ENCODE results near the gene ZFR2. TPM values are rescaled to one million over a fixed set of nuclear protein-coding genes. Genes with fewer than 3 reads are reported as not detected.
"Not testable (repeated sequence)": the region's sequence is repeated elsewhere in the genome, so short reads cannot be mapped to it uniquely, and the experiment has no call there.

Gene ZFR2
- total and polyA plus RNA-seq, 9 donors: 0.05 to 0.25 (median 0.14) TPM; not detected in 3

GRCh38 chr19:3899531-3900294 is 30.9 kb upstream of the ZFR2 start:
- TF ChIP-seq EP300 (IDR thresholded peaks at IDR 0.05) (no peak), POLR2A (IDR thresholded peaks at IDR 0.05) (no peak), CTCF (IDR thresholded peaks at IDR 0.05) (no peak)
- no peaks in the 10 kb centered on the region for H3K36me3 ChIP-seq
- DNase-seq: peak in 1 of 5 donors; percentile 43
- H3K4me3 ChIP-seq: no peak overlapping the region
- H3K27ac ChIP-seq: no peak overlapping the region
- no peaks in the 10 kb centered on the region for H3K4me1 ChIP-seq (ENCODE audit: insufficient read depth)
- 29 to 35% (median 33%) methylated on average over 18 of the region's 18 CpGs for WGBS, 3 donors
- H3K9me3 ChIP-seq: peaks cover 0 to 4% of the 10 kb centered on the region in 2 donors
- intact Hi-C loops (cut with DNase I): no loop called here
- no peaks in the 10 kb centered on the region for H3K27me3 ChIP-seq

DNA sequence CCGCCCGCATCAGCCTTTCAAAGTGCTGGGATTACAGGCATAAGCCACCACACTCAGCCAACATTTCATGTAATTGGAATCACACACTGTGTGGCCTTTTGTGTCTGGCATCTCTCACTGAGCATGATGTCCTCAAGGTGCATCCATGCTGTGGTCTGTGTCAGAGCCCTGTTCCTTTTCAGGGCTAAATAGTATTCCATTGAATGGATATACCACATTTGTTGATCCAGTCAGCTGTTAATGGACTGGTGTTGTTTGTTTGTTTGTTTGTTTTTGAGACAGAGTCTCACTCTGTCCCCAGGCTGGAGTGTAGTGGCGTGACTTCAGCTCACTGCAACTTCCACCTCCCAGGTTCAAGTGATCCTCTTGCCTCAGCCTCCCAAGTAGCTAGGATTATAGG is 29.6 kb upstream of the ZFR2 start:
- Histone ChIP-seq H3K36me3 (no peaks in the 10 kb centered on the region), H3K4me3 (no peak overlapping the region), H3K9me3 (peaks cover 0 to 4% of the 10 kb centered on the region in 2 donors), H3K27ac (no peak overlapping the region), H3K4me1 (ENCODE audit: insufficient read depth) (no peaks in the 10 kb centered on the region), H3K27me3 (no peaks in the 10 kb centered on the region)
- TF ChIP-seq CTCF (IDR thresholded peaks at IDR 0.05): no peak
- no peak for TF ChIP-seq POLR2A (IDR thresholded peaks at IDR 0.05)
- TF ChIP-seq EP300 (IDR thresholded peaks at IDR 0.05): no peak
- intact Hi-C loops (cut with DNase I): no loop called here
- 88 to 98% (median 95%) methylated on average over 3 of the region's 3 CpGs for WGBS, 3 donors
- no peak for DNase-seq

DNA sequence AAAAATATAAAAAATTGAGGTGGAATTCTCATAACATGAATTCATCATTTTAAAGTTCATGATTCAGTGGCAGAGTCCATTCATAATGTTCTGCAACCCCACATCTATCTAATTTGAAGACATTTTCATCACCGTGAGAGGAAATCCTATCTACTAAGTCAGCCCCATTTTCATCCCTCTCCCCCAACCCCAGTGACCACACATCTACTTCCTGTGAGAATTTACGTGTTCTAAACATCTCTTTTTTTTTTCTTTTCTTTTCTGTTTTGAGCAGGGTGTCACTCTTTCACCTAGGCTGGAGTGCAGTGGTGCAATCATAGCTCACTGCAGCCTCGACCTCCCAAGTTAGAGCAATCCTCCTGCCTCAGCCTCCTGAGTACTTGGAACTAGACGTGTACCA is 29.1 kb upstream of the ZFR2 start:
- WGBS, 3 donors: 64 to 69% (median 65%) methylated on average over 4 of the region's 4 CpGs
- Histone ChIP-seq H3K36me3 (no peaks in the 10 kb centered on the region), H3K27me3 (no peaks in the 10 kb centered on the region), H3K9me3 (peaks cover 0 to 4% of the 10 kb centered on the region in 2 donors), H3K4me3 (no peak overlapping the region), H3K27ac (no peak overlapping the region), H3K4me1 (ENCODE audit: insufficient read depth) (no peaks in the 10 kb centered on the region)
- DNase-seq: no peak
- TF ChIP-seq EP300 (IDR thresholded peaks at IDR 0.05) (no peak), CTCF (IDR thresholded peaks at IDR 0.05) (no peak), POLR2A (IDR thresholded peaks at IDR 0.05) (no peak)
- intact Hi-C loops (cut with DNase I): no loop called here

GRCh38 chr19:3895788-3896187 is 26.9 kb upstream of the ZFR2 start:
- intact Hi-C loops (cut with DNase I): no loop called here
- peaks cover 0 to 4% of the 10 kb centered on the region in 2 donors for H3K9me3 ChIP-seq

GRCh38 chr19:3894959-3895358 is 26.1 kb upstream of the ZFR2 start:
- DNase-seq; H3K4me1 ChIP-seq (ENCODE audit: insufficient read depth); H3K27ac ChIP-seq; H3K36me3 ChIP-seq; H3K9me3 ChIP-seq; H3K27me3 ChIP-seq; intact Hi-C loops (cut with DNase I); H3K4me3 ChIP-seq: not testable (repeated sequence)
- 65 to 76% (median 71%) methylated on average over 5 of the region's 5 CpGs for WGBS, 3 donors

More at GRCh38 chr19:3895788-3896187, 26.9 kb upstream of the ZFR2 start:
- WGBS, 3 donors: 83 to 88% (median 86%) methylated on average over 5 of the region's 5 CpGs
- Histone ChIP-seq H3K27ac (no peak overlapping the region), H3K36me3 (no peaks in the 10 kb centered on the region), H3K27me3 (no peaks in the 10 kb centered on the region), H3K4me3 (no peak overlapping the region), H3K4me1 (ENCODE audit: insufficient read depth) (no peaks in the 10 kb centered on the region)
- no peak for DNase-seq
- TF ChIP-seq EP300 (IDR thresholded peaks at IDR 0.05) (no peak), CTCF (IDR thresholded peaks at IDR 0.05) (no peak), POLR2A (IDR thresholded peaks at IDR 0.05) (no peak)
